Panc1 (cell line): Measurements from ENCODE around the gene CALCR. TPM values are rescaled to one million over a fixed set of nuclear protein-coding genes. Genes with fewer than 3 reads are reported as not detected.

Source experiments
- ATAC-seq: fragments of 200-7000 bp; cut with Tn5 transposase; 2 replicates; pipeline ENCODE4 v1.9.1; 2020; ENCODE audit warnings: mild to moderate bottlenecking, moderate library complexity
- BruUV-seq: library from RNA; stranded (reverse); fragments of 400-500 nt; replicated peaks from 2 replicates; lab custom pipeline; 2021; lab: Mats Ljungman, UMichigan
- CTCF ChIA-PET: fragments of 300-600 bp; sonication (Branson Sonifier 250); formaldehyde crosslinking; loops from one replicate; lab custom pipeline; 2022; ENCODE audit warnings: antibody characterized with exemption; lab: Charles Lee
- POLR2A ChIA-PET: fragments of 300-600 bp; sonication (Branson Sonifier 250); formaldehyde crosslinking; loops from one replicate; lab custom pipeline; 2022; ENCODE audit warnings: antibody characterized with exemption; lab: Charles Lee
- DNase-seq: peaks from one replicate; pipeline ENCODE4 v3.0.0-alpha.2; 2010; ENCODE audit warnings: low read depth, low spot score
- H3K27ac ChIP-seq: 2 replicates; pipeline ENCODE4 v1.5.1; 2011; ENCODE audit warnings: mild to moderate bottlenecking, low read length, inconsistent platforms
- H3K27me3 ChIP-seq: fragments of 200-500 bp; sonication (Bioruptor generic); 2 replicates; pipeline ENCODE4 v1.6.0; 2014; ENCODE audit warnings: low read length, inconsistent platforms; ENCODE audit not compliant: control insufficient read depth, insufficient read depth
- H3K36me3 ChIP-seq: fragments of 200-500 bp; sonication (Bioruptor generic); 2 replicates; pipeline ENCODE4 v1.5.1; 2014; ENCODE audit warnings: inconsistent platforms, mild to moderate bottlenecking, low read length, moderate library complexity; ENCODE audit not compliant: control insufficient read depth, insufficient read depth
- H3K4me1 ChIP-seq: 2 replicates; pipeline ENCODE4 v1.5.1; 2011; ENCODE audit warnings: inconsistent platforms, mild to moderate bottlenecking, low read length, moderate library complexity; ENCODE audit not compliant: control insufficient read depth, insufficient read depth
- H3K4me3 ChIP-seq, 2 experiments: 2 replicates each; pipeline ENCODE4 v1.5.1; 2011 to 2012; ENCODE audit warnings: low read depth in 2 of 2, low read length in 2 of 2, mild to moderate bottlenecking in 2 of 2, inconsistent platforms in 1 of 2, moderate library complexity in 1 of 2
- H3K9me3 ChIP-seq: fragments of 200-500 bp; sonication (Bioruptor generic); 2 replicates; pipeline ENCODE4 v1.5.1; 2014; ENCODE audit warnings: low read depth, mild to moderate bottlenecking, inconsistent platforms, low read length, moderate library complexity; ENCODE audit not compliant: control insufficient read depth, insufficient read depth
- CTCF ChIP-seq: fragments of 450-650 bp; IDR thresholded peaks from 2 replicates; pipeline ENCODE4 v1.5.1; 2017; ENCODE audit warnings: mild to moderate bottlenecking
- POLR2AphosphoS5 ChIP-seq: IDR thresholded peaks from 2 replicates; pipeline ENCODE4 v1.6.1; 2012; ENCODE audit warnings: mild to moderate bottlenecking, low read depth, low read length, moderate library complexity
- REST ChIP-seq, 2 experiments: IDR thresholded peaks; 2 replicates each; pipeline ENCODE4 v1.6.1; 2011 to 2012; ENCODE audit warnings: low read depth in 2 of 2, control low read depth in 1 of 2, low read length in 1 of 2, mild to moderate bottlenecking in 1 of 2, moderate library complexity in 1 of 2; ENCODE audit not compliant: insufficient read depth in 1 of 2
- SIN3A ChIP-seq: IDR thresholded peaks from 2 replicates; pipeline ENCODE4 v1.6.1; 2012; ENCODE audit warnings: low read depth, mild to moderate bottlenecking, low read length, moderate library complexity, borderline replicate concordance; ENCODE audit not compliant: insufficient read depth
- TCF7L2 ChIP-seq: IDR thresholded peaks from 2 replicates; pipeline ENCODE4 v1.6.1; 2011; ENCODE audit warnings: mild to moderate bottlenecking, low read depth, low read length, inconsistent platforms
- in situ Hi-C: cut with HindIII; loops from 2 replicates; pipeline ENCODE4 v1.10.0; 2016; ENCODE audit warnings: low sequenced_read_pairs, low pct_unique_long_range_greater_than_20kb
- intact Hi-C: fragments of 100-400 bp; cut with micrococcal nuclease; formaldehyde crosslinking; loops from one replicate; pipeline ENCODE4 v1.10.0; 2022; ENCODE audit not compliant: unreplicated experiment
- total RNA-seq: library from RNA; stranded (reverse); gene quantifications from one replicate; pipeline ENCODE4 v1.2.1, GENCODE V29; 2021; ENCODE audit not compliant: unreplicated experiment

CALCR gene
- total RNA-seq, 1 experiment from 2014 or later = 0.10 TPM

GRCh38 chr7:93476491-93477344 is 97.8 kb downstream of the CALCR start:
- ATAC-seq = no peak
- intact Hi-C loops = no loop called here
- CTCF ChIA-PET = no interaction called here

DNA sequence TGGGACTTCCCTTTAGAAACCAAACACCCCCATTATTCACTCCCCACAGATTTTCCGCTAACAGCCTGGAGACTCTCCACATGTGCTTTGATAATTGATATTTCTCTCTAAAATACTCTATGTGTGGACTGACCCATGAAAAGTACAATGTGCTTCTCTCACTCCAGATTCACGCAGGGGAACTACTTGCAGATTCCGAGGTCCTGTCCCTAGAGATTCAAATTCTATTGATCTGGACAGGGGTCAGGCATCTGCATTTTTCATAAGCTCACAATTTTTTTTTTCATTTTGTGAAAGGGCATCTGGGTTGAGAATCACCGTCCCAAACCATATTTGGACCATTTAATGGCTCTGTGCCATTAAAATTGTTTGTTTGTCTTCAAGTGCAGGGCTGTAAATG is 98.7 kb downstream of the CALCR start:
- CTCF ChIA-PET = no interaction called here
- BruUV-seq = no TSS peak
- in situ Hi-C loops = no loop called here

More at GRCh38 chr7:93476491-93477344, 97.8 kb downstream of the CALCR start:
- Histone ChIP-seq H3K4me3 (no peak overlapping the region), H3K36me3 (no peaks in the 10 kb centered on the region), H3K9me3 (no peaks in the 10 kb centered on the region), H3K27me3 (no peaks in the 10 kb centered on the region), H3K4me1 (no peaks in the 10 kb centered on the region), H3K27ac (no peak overlapping the region)
- BruUV-seq = no TSS peak
- in situ Hi-C loops = no loop called here
- no peak for TF ChIP-seq SIN3A
- TF ChIP-seq POLR2AphosphoS5 = no peak
- TF ChIP-seq TCF7L2 = no peak
- no peak for TF ChIP-seq REST (IDR thresholded peaks at IDR 0.05; ENCODE audit: insufficient read depth in 1 of 2, low read depth in 2 of 2, low read length in 1 of 2)
- no peak for TF ChIP-seq CTCF
- DNase-seq = no peak
- POLR2A ChIA-PET = no interaction called here

More for the DNA sequence above, 98.7 kb downstream of the CALCR start:
- POLR2A ChIA-PET = no interaction called here
- H3K4me3 ChIP-seq = no peak overlapping the region
- H3K4me1 ChIP-seq = no peaks in the 10 kb centered on the region
- no peaks in the 10 kb centered on the region for H3K36me3 ChIP-seq
- ATAC-seq = no peak
- DNase-seq = no peak
- TF ChIP-seq REST (IDR thresholded peaks at IDR 0.05; ENCODE audit: insufficient read depth in 1 of 2, low read depth in 2 of 2, low read length in 1 of 2) = no peak
- no peak for TF ChIP-seq TCF7L2
- no peak for TF ChIP-seq CTCF
- no peak for TF ChIP-seq POLR2AphosphoS5
- TF ChIP-seq SIN3A = no peak
- no peaks in the 10 kb centered on the region for H3K9me3 ChIP-seq
- H3K27me3 ChIP-seq = no peaks in the 10 kb centered on the region
- no peak overlapping the region for H3K27ac ChIP-seq
- intact Hi-C loops = no loop called here
